IPS-NIHi7 (cell line): ENCODE results near the gene LUC7L3.

Experiments used
- DNase-seq: peaks from one replicate; pipeline ENCODE4 v3.0.0; 2012; ENCODE audit warnings: mixed read lengths; ENCODE audit errors: extremely low spot score

LUC7L3 gene

GRCh38 chr17:50685691-50686493, 33.5 kb upstream of the LUC7L3 start:
- no peak for DNase-seq

- peak; percentile 36 for DNase-seq
Observed at GRCh38 chr17:50686494-50687199, 32.8 kb upstream of the LUC7L3 start.

GRCh38 chr17:50687200-50688066, 32.0 kb upstream of the LUC7L3 start:
- DNase-seq, result peak; percentile 56

DNA sequence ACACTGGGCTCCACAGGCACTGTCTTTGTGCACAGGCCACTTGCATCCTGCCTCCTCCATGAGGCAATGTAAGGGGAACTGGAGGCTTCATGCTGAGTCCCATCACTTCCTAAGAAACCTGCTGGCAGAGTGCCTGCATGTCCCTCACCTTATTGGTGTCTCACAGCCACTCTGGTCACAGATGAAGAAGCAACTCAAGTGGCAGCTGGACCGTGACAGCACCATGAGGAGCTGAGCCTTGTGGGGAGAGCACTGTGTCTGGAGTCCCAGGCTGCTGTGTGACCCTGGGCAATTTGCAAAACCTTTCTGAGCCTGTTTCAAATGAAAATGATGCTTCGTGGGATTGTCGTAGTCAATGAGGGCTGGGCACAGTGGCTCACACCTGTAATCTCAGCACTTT, 31.2 kb upstream of the LUC7L3 start:
- DNase-seq, result no peak

GRCh38 chr17:50689251-50689650, 30.2 kb upstream of the LUC7L3 start:
- peak; percentile 39 for DNase-seq

DNA sequence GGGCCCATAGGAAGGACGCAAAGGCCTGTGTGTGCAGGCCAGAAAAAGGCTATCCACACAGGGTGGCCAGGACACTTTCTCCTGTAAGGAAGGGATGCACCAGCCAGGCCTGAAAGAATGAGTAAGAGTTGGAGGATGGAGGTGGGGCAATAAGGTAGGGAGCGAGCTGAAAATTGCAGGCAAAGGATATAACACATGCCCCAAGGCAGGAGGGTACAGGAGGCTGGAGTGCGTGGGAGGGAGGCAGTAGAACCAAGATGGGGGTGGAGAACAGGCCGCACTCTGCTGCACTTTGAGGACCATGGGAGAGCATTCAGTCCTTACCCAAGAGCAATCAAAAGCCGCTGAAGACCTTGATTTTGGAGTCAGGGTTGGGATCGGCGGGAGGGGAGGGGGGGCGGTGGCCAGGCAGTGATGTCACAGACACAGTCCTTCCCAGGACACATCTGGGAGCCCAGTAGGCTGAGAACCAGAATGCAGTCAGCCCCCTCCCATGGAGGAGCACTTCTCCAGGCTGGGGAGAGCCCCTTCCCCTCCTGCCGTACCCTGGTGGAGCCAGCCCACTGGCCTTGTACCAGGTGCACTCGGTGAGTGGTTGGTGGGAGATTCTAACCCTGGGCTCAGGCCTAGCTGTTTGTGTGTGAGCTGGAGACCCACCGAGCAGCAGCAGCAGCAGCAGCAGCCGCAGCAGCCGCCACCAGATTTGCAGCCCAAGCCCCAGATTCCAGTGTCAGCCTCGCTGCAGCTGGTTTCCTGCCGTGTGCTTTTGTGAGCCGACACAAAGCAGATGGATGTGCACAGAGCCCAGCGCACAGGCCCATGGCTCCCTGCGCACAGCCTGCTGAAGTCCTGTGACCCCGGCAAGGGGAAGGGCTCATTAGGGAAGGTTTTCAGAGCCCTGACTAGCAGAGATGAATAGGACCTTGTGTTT, 29.2 kb upstream of the LUC7L3 start:
- DNase-seq, result no peak

DNA sequence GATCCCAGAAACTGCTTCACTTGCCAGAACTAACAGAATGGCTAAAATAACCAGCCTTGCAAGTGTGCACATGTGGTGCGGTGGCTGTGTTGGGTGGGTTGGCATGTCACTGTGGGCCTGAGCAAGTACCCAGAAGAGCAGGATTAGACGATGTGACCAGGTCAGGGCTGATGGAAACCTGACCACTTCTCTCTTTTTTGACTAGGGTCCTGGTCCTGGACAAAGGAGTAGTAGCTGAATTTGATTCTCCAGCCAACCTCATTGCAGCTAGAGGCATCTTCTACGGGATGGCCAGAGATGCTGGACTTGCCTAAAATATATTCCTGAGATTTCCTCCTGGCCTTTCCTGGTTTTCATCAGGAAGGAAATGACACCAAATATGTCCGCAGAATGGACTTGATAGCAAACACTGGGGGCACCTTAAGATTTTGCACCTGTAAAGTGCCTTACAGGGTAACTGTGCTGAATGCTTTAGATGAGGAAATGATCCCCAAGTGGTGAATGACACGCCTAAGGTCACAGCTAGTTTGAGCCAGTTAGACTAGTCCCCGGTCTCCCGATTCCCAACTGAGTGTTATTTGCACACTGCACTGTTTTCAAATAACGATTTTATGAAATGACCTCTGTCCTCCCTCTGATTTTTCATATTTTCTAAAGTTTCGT, 28.4 kb upstream of the LUC7L3 start:
- no peak for DNase-seq

DNA sequence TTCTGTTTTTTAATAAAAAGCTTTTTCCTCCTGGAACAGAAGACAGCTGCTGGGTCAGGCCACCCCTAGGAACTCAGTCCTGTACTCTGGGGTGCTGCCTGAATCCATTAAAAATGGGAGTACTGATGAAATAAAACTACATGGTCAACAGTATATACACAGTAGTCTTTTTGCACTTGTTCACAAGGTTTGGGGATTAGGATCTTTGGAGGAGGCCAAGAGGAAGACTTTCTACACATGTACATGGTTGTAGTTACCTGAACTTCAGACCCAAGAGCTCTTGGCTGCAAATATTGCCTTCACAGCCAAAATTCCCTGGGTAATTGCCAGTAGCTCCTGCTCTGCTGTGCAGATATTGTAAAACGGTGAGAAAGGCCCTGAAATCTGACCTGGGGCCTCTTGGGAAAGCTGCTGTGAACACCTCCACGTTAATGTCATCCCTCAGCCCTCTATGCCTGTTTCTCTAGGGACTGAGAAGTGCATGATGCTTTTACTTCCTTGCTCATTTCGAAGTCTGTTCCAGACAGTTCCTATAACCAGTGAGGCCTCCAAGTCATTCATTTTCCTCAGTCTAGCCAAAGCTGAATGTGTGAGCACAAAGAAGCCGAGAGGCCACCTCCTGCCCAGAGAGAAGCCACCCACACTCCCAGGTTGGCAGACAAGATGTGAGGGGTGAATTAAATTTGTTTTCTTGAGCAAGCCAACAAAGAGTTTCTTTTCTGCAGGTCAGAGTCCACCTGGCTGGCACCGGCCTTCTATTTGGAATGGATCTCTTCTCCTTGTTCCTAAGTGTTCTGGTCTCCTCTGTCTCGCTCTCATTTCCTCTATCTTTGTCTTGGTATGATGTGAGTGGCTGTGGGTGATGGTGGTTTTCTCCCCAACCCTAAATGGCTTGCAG, 27.6 kb upstream of the LUC7L3 start:
- no peak for DNase-seq

- no peak for DNase-seq
Observed at GRCh38 chr17:50692448-50693035, 26.9 kb upstream of the LUC7L3 start.

- no peak for DNase-seq
Observed at GRCh38 chr17:50693036-50693682, 26.2 kb upstream of the LUC7L3 start.

DNA sequence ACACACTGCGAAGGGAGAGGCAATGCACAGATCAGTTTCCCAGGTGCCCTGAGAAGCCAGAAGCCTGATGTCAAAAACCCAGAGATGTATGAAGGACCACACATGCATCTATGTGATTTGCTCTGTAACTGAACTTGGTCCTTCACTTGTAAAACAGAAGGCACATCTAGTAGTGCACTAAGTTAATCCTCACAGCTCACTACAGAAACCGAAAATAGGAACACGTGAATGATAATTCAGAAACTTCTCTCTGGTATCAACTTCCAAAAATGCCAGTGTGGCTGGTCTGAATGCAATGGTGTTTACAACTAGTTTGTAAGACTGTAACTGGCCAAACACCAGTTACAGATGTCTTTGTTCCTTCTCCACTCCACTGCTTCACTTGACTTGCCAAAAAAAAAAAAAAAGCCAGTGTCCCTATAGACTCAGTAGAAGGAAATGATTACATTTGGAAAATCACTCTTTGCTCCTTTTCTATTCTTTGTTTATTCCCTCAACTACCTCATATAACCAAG, 23.0 kb upstream of the LUC7L3 start:
- no peak for DNase-seq

GRCh38 chr17:50697062-50697461, 22.3 kb upstream of the LUC7L3 start:
- DNase-seq, result no peak

- no peak for DNase-seq
Observed at GRCh38 chr17:50697663-50698272, 21.6 kb upstream of the LUC7L3 start.

DNA sequence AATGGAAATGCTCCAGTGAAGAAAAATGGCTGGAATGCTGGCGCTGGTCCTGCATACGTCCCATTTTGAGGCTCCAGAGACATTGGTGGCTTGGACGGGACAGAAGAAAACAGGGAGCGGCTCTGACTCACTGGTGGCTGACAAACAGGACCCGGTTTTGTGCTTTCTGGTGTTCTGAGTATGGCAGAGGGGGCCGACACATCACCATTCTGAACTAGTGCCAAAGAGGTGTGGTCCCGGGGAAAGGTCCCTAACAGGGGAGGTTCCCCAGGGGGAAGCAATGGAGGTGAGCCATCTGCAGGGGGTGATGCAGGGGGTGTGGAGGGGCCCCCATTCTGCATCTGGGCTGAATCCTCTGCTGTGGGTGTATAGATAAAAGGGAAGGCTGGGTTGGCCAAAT, 20.0 kb upstream of the LUC7L3 start:
- no peak for DNase-seq

- no peak for DNase-seq
Observed at GRCh38 chr17:50703162-50703561, 16.2 kb upstream of the LUC7L3 start.

DNA sequence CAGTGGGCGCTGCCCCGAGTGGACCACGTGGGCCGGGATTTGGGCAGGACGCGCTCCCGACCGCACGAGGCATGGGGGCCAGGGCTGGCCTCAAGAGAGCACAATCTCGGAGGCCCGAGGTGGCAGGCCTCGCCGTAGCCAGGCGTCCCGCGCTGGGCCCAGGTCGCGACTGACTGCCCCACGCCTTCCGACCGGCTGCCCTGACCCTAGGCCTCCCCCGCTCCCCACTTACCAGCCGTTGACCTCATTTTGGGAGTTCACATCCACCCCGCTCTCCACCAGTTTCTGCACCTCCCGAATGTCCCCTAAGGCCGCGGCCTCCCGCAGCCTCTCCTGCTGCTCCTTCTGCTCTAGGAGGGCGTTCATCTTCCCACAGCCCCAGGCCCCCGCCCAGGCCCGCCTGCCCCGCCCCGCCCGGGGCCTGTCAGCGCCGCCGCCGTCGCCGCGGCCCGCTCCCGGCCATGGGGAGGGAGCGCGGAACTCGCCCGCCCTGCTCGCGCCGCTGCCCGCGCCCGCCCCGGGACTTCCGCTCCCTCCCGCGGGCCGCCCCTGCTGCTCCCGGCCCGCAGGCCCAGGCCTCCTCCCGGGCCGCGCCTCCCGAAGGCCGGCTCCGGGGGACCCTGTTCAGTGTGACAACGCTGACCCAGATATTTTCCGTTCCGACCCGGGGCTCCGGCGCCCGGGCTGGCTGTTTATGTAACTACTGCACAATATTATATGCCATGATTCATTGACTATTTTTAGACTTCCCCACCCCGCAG, 11.9 kb upstream of the LUC7L3 start, which contains the start of gene ANKRD40:
ANKRD40 (minus strand) TSS at position 626 of the 761 bp plus-strand sequence; CDS start at position 366, 260 bp downstream.
- peak; percentile 84 for DNase-seq
